GM12891 (cell line): ENCODE measurements around the gene NAV2.

Source experiments
- DNase-seq: peaks from one replicate; pipeline ENCODE4 v3.0.0; 2011; ENCODE audit warnings: low spot score; ENCODE audit not compliant: insufficient read length
- FAIRE-seq: peaks from 2 replicates; lab custom pipeline; 2011; peaks lifted over from hg19 to GRCh38; lab: Jason Lieb, UNC
- PAX5 ChIP-seq: IDR thresholded peaks from 2 replicates; pipeline ENCODE4 v1.6.1; 2011; ENCODE audit warnings: low read length, moderate library complexity, mild to moderate bottlenecking; ENCODE audit not compliant: insufficient read depth, severe bottlenecking
- POLR2A ChIP-seq: IDR thresholded peaks from 2 replicates; pipeline ENCODE4 v1.6.1; 2011; ENCODE audit warnings: low read depth, low read length, control low read depth
- POLR2AphosphoS5 ChIP-seq: IDR thresholded peaks from 2 replicates; pipeline ENCODE4 v1.6.1; 2011; ENCODE audit warnings: low read depth, low read length, control low read depth
- POU2F2 ChIP-seq: IDR thresholded peaks from 2 replicates; pipeline ENCODE4 v1.6.1; 2011; ENCODE audit warnings: low read depth, mild to moderate bottlenecking, control low read depth, low read length, moderate library complexity
- SPI1 ChIP-seq: IDR thresholded peaks from 2 replicates; pipeline ENCODE4 v1.6.1; 2011; ENCODE audit warnings: low read depth, low read length, control low read depth
- TAF1 ChIP-seq: IDR thresholded peaks from 2 replicates; pipeline ENCODE4 v1.6.1; 2011; ENCODE audit warnings: low read depth, low read length, control low read depth

Gene NAV2

DNA sequence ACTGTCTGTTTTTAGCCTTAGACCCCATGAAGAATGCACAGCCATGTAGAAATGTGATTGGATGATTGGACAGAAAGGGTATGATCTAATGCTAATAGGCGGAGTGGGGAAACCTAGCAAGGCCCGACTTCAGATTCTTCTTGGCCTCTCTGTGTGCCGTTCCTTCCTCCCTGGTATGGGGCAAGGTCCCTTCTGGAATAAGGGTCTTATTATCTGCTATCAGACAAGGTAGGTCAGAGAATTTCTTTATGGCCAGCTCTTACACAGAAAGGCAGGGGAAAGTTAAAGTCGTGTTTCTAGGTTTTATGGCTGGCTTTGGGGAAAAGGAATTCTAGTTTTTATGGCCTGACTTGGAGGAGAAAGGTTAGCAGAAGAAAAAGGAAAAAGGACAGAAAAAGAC is 417.0 kb downstream of the NAV2 start:
- FAIRE-seq, result no peak
- TF ChIP-seq POLR2AphosphoS5, result no peak
- TF ChIP-seq POLR2A, result no peak
- no peak for TF ChIP-seq PAX5
- TF ChIP-seq POU2F2, result no peak
- no peak for TF ChIP-seq SPI1
- no peak for TF ChIP-seq TAF1

DNA sequence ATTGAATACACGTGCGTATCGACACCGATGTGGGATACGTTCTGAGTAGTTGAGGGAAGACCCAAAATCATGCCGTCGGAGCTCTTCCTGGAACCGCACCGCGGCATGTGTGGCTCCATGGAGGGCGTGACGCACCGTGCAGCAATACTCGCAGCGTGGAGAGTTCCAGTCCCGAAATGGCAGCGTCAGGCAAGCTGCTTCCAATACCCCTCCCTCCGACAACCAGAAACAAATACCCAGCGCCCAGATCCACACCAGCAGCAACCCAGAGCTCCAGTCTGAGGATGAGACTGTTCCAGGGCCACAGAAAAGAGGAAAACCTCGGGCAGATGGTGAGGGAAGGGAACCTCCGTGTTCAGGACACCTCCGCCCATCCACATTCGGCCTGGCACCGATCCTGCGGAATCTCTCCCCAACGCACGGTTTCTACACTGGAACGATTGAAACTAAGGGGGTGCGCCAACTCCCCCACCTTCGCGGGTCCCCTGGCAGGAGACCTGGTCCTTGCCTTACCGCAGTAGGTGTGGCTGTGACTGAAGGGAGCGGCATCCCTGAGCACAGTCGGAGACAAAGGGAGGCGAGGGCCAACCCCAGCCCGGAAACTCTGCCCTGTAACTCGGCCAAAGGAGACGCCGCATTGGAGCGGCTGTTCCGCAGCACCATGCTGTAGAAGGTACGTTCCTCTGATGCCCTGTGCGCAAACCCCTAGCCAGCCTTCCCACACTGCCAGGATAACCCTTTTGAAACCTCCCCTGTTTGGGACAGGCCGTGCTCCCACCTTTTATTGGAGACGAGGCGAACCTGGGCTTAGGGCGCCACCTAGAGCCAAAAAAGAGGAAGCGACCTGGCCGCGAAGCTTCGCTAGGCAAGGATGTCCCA is 419.4 kb downstream of the NAV2 start:
- peak; percentile 69 for FAIRE-seq
- DNase-seq, result peak; percentile 34
- TF ChIP-seq POLR2AphosphoS5, result no peak
- no peak for TF ChIP-seq POLR2A
- peak; percentile 74 for TF ChIP-seq SPI1

More for the DNA sequence above, 417.0 kb downstream of the NAV2 start:
- DNase-seq, result no peak

DNA sequence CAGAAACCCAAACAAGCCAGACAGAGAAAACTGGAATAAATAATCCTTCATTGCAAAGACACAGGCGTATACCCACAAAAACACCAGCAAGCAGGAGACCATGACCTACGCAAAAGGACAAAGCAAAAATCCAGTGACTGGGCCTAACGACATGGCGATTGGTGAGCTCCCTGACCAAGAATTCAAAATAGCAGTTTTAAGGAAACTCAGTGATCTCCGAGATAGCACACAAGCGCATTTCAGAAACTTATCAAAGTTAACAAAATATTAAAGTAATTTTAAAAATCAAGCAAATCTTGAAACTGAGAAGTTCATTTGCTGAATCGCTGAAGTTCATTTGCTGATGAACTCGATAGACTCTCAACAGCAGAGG is 420.0 kb downstream of the NAV2 start:
- DNase-seq (no peak), FAIRE-seq (no peak)
- TF ChIP-seq POLR2A (no peak), TAF1 (no peak), POU2F2 (no peak), SPI1 (no peak), POLR2AphosphoS5 (no peak), PAX5 (no peak)

DNA sequence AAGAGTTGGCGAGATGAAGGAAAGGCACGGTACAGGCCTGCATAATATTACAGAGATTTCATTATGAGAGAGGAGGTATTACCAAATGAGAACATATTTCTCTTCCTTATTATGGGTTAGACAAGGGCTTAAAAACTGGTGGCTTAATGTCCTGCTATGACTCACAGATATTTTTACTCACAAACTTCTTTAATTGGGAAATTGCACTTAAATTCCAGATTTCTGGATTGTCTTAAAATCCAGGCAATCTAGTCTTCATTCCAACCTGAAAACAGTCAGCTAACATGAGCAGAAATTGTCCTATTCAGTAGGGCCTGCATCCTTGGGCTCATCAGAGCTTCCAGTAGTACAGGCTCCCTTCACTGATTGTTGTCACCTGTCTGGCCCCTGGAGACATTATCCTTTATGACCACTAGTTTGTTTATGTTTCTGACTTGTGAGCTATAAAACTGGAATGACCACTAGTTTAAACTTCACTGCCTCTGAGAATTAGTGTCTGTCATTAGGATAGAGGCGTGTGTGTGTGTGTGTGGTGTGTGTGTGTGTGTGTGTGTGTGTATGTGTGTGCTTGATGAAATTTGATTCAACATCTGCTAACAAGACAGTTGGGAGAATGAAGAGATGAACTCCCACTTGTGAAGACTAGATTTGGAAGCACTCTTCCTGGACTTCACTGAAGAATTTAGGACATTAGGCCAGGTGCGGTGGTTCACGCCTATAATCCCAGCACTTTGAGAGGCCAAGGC is 422.5 kb downstream of the NAV2 start:
- FAIRE-seq (no peak), DNase-seq (no peak)
- TF ChIP-seq POLR2AphosphoS5 (no peak), PAX5 (no peak), POLR2A (no peak), SPI1 (no peak), TAF1 (no peak), POU2F2 (no peak)

DNA sequence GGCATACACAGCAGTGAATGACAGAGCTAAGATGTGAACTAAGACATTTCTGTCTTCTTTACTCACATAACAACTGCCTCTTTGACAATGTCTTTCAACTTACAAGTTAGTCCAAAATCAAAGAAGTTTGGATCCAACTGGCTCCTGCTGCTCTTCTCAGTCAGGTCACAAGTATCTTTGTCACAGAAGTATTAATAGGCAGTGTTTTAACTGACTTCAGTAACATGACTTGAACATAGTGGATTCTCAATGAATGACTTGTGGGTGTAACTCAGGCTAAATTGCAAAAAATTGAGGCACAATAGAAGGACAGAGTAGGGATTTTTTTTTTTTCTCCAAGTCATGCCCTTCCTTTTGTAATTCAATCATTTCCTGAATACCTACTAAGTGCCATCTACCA is 425.0 kb downstream of the NAV2 start:
- FAIRE-seq, result no peak

GRCh38 chr11:20138707-20139106 is 426.1 kb downstream of the NAV2 start:
- no peak for TF ChIP-seq SPI1
- TF ChIP-seq PAX5, result no peak
- TF ChIP-seq POU2F2, result no peak
- no peak for TF ChIP-seq TAF1
- no peak for TF ChIP-seq POLR2A
- DNase-seq, result no peak
- no peak for FAIRE-seq

More for the DNA sequence above, 425.0 kb downstream of the NAV2 start:
- TF ChIP-seq SPI1, result no peak
- no peak for TF ChIP-seq TAF1
- TF ChIP-seq POU2F2, result no peak
- no peak for TF ChIP-seq PAX5
- TF ChIP-seq POLR2A, result no peak
- no peak for TF ChIP-seq POLR2AphosphoS5
- DNase-seq, result no peak

GRCh38 chr11:20154381-20154780 is 441.7 kb downstream of the NAV2 start:
- FAIRE-seq, result no peak
- no peak for TF ChIP-seq POLR2A
- no peak for TF ChIP-seq TAF1
- no peak for TF ChIP-seq PAX5
- no peak for TF ChIP-seq POLR2AphosphoS5
- TF ChIP-seq POU2F2, result no peak
- TF ChIP-seq SPI1, result no peak
- DNase-seq, result no peak

DNA sequence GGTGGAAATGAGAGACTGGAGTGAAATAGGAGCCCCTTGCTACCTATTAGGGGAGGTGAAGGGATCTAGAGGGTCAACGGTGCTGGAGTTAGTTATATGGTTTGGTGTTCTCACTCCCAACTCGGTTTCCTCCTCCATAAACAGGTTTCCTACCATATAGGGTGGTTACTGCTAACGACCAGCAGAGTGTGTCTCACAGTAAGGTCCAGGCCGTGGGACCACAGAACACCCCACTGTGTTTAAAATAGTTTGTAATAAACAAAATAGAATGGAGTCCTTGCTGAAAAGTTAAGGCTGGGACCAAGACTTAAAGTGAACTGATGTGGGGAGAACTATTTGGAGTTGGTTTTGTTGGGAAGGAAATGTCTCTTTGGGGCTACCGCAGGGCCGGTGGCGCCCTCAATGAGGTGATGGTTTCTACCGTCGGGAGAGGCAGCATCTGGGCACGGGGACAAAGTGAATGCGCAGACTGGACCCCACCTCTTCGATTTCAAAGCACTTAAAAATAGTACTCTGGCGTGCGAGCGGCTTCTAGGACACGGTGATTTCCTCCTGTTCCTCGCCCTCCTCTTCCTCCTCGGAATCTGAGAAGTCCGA is 443.1 kb downstream of the NAV2 start:
- no peak for FAIRE-seq
- no peak for DNase-seq
- TF ChIP-seq TAF1, result no peak

- no peak for FAIRE-seq
- DNase-seq, result no peak
- TF ChIP-seq SPI1 (no peak), POLR2A (no peak), TAF1 (no peak), PAX5 (no peak), POLR2AphosphoS5 (no peak), POU2F2 (no peak)
These were observed 443.7 kb downstream of the NAV2 start for GRCh38 chr11:20156280-20156875.
